Measurements from ENCODE around the gene FAM83E. TPM values are rescaled to one million over a fixed set of nuclear protein-coding genes. Genes with fewer than 3 reads are reported as not detected.

The FAM83E gene
- total RNA-seq, 1 donor from 2014 or later, result 8.1 TPM

GRCh38 chr19:48617146-48617937, 2.5 kb upstream of the FAM83E start:
- peak overlapping the region; percentile 99 for H3K27ac Mint-ChIP-seq
- no peaks in the 10 kb centered on the region for H3K9me3 Mint-ChIP-seq
- no peak for TF ChIP-seq CTCF (conservative IDR thresholded peaks at IDR 0.05)
- peaks cover 26% of the 10 kb centered on the region for H3K4me1 Mint-ChIP-seq (ENCODE audit: unreplicated experiment)
- H3K27me3 Mint-ChIP-seq, result no peaks in the 10 kb centered on the region
- DNase-seq (ENCODE audit: extremely low spot score, unreplicated experiment), result no peak
- peak overlapping the region; percentile 97 for H3K4me3 Mint-ChIP-seq
- peaks cover 13% of the 10 kb centered on the region for H3K36me3 Mint-ChIP-seq

- Mint-ChIP-seq H3K4me1 (ENCODE audit: unreplicated experiment) (peaks cover 22% of the 10 kb centered on the region), H3K36me3 (peaks cover 13% of the 10 kb centered on the region), H3K9me3 (no peaks in the 10 kb centered on the region), H3K4me3 (peak overlapping the region; percentile 97), H3K27me3 (no peaks in the 10 kb centered on the region), H3K27ac (peak overlapping the region; percentile 99)
- no peak for DNase-seq (ENCODE audit: extremely low spot score, unreplicated experiment)
- TF ChIP-seq CTCF (conservative IDR thresholded peaks at IDR 0.05), result no peak
Observed at GRCh38 chr19:48616491-48617056, 1.7 kb upstream of the FAM83E start.

GRCh38 chr19:48616041-48616436, 1.2 kb upstream of the FAM83E start:
- Mint-ChIP-seq H3K9me3 (no peaks in the 10 kb centered on the region), H3K4me1 (ENCODE audit: unreplicated experiment) (peaks cover 19% of the 10 kb centered on the region), H3K4me3 (peak overlapping the region; percentile 97), H3K27ac (peak overlapping the region; percentile 75), H3K36me3 (peaks cover 13% of the 10 kb centered on the region), H3K27me3 (no peaks in the 10 kb centered on the region)
- no peak for TF ChIP-seq CTCF (conservative IDR thresholded peaks at IDR 0.05)
- DNase-seq (ENCODE audit: extremely low spot score, unreplicated experiment), result no peak

GRCh38 chr19:48615231-48616040, 560 bp upstream of the FAM83E start:
- no peak for DNase-seq (ENCODE audit: extremely low spot score, unreplicated experiment)
- Mint-ChIP-seq H3K4me1 (ENCODE audit: unreplicated experiment) (peaks cover 19% of the 10 kb centered on the region), H3K27me3 (no peaks in the 10 kb centered on the region), H3K9me3 (no peaks in the 10 kb centered on the region), H3K4me3 (peak overlapping the region; percentile 68), H3K36me3 (peaks cover 13% of the 10 kb centered on the region), H3K27ac (peak overlapping the region; percentile 82)
- no peak for TF ChIP-seq CTCF (conservative IDR thresholded peaks at IDR 0.05)

- Mint-ChIP-seq H3K27ac (peak overlapping the region; percentile 82), H3K4me1 (ENCODE audit: unreplicated experiment) (peaks cover 12% of the 10 kb centered on the region)
Observed at GRCh38 chr19:48613852-48614435, 932 bp downstream of the FAM83E start.

More at GRCh38 chr19:48613852-48614435, 932 bp downstream of the FAM83E start:
- no peak for DNase-seq (ENCODE audit: extremely low spot score, unreplicated experiment)
- peaks cover 13% of the 10 kb centered on the region for H3K36me3 Mint-ChIP-seq
- H3K4me3 Mint-ChIP-seq, result peak overlapping the region; percentile 65
- no peaks in the 10 kb centered on the region for H3K27me3 Mint-ChIP-seq
- no peak for TF ChIP-seq CTCF (conservative IDR thresholded peaks at IDR 0.05)
- no peaks in the 10 kb centered on the region for H3K9me3 Mint-ChIP-seq

Data from type B pancreatic cell (in vitro differentiated cells).